ENCODE results near the gene NCOR1. TPM values are rescaled to one million over a fixed set of nuclear protein-coding genes. Genes with fewer than 3 reads are reported as not detected.

Gene NCOR1
- total RNA-seq, 1 donor: 86.9 TPM

DNA sequence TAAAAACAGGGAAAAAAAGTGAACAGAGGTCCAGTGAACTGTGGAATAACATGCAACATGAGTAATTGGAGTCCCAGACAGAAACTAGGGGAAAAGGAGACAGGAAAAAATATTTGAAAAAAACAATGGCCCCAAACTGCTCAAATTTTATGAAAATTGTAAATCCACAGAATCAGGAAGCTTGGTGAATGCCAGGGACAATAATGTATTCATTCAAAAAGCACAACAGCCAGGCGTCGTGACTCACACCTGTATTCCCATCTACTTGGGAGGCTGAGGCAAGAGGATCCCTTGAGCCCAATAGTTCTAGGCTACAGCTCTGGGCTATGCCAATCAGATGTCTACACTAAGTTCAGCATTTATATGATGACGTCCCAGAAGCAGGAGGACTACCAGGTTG, 23.7 kb downstream of the NCOR1 start:
- Histone ChIP-seq H3K9me3 (ENCODE audit: low read depth, low read length) (no peaks in the 10 kb centered on the region), H3K4me2 (ENCODE audit: insufficient read depth, low read length) (no peak overlapping the region), H4K20me1 (ENCODE audit: insufficient read depth, low read length) (peaks cover 9% of the 10 kb centered on the region), H3K4me1 (ENCODE audit: insufficient read depth, low read length) (no peaks in the 10 kb centered on the region), H3K4me3 (ENCODE audit: insufficient read depth, low read length) (no peak overlapping the region), H3K36me3 (ENCODE audit: insufficient read depth, low read length) (peaks cover 26% of the 10 kb centered on the region), H3K27ac (ENCODE audit: low read depth, low read length) (no peak overlapping the region), H3K79me2 (ENCODE audit: insufficient read depth, low read length) (peaks cover 89% of the 10 kb centered on the region), H2AFZ (ENCODE audit: low read length) (no peak overlapping the region), H3K27me3 (ENCODE audit: insufficient read depth, low read length) (no peaks in the 10 kb centered on the region)
- DNase-seq (ENCODE audit: insufficient read length, low spot score, missing footprints): peak; percentile 8
- TF ChIP-seq, protein P1, sequence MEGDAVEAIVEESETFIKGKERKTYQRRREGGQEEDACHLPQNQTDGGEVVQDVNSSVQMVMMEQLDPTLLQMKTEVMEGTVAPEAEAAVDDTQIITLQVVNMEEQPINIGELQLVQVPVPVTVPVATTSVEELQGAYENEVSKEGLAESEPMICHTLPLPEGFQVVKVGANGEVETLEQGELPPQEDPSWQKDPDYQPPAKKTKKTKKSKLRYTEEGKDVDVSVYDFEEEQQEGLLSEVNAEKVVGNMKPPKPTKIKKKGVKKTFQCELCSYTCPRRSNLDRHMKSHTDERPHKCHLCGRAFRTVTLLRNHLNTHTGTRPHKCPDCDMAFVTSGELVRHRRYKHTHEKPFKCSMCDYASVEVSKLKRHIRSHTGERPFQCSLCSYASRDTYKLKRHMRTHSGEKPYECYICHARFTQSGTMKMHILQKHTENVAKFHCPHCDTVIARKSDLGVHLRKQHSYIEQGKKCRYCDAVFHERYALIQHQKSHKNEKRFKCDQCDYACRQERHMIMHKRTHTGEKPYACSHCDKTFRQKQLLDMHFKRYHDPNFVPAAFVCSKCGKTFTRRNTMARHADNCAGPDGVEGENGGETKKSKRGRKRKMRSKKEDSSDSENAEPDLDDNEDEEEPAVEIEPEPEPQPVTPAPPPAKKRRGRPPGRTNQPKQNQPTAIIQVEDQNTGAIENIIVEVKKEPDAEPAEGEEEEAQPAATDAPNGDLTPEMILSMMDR (IDR thresholded peaks at IDR 0.05; ENCODE audit: extremely low read depth, low read depth, low read length): no peak

DNA sequence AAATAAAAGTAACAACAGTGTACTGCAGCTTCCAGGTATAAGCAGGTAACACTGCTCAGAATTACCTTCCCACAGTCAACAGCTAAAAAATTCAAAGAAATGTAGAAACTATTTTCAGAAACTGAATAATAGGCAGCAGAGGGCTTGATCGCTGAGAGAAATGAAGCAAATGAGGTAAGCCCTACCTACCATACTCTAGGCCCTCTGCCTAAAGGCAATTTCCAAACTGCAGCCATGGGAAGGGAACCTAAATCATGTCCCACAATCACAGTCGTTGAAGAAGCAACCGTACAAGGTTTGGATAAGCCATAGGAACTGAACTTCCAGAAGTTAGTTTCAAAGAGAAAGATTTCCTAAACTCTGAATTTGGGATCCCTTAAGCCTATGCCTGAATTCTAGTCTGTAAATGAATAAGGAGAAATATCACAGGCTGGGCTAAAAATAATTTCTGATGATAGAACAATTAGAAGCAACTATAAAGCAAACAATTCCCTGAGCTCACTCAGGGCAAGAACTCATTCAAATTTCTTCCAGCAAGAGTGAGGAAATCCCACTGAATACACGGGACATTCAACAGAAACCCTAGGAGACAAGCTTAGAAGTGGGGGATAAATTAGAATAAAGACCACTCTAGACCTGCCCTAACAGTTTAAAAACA, 24.5 kb downstream of the NCOR1 start:
- peaks cover 91% of the 10 kb centered on the region for H3K79me2 ChIP-seq (ENCODE audit: insufficient read depth, low read length)
- no peaks in the 10 kb centered on the region for H3K4me1 ChIP-seq (ENCODE audit: insufficient read depth, low read length)
- no peak for DNase-seq (ENCODE audit: insufficient read length, low spot score, missing footprints)
- H3K4me2 ChIP-seq (ENCODE audit: insufficient read depth, low read length): no peak overlapping the region
- H4K20me1 ChIP-seq (ENCODE audit: insufficient read depth, low read length): peaks cover 9% of the 10 kb centered on the region
- no peaks in the 10 kb centered on the region for H3K9me3 ChIP-seq (ENCODE audit: low read depth, low read length)
- peaks cover 31% of the 10 kb centered on the region for H3K36me3 ChIP-seq (ENCODE audit: insufficient read depth, low read length)
- no peak overlapping the region for H3K4me3 ChIP-seq (ENCODE audit: insufficient read depth, low read length)
- H2AFZ ChIP-seq (ENCODE audit: low read length): no peak overlapping the region
- TF ChIP-seq, protein P1 (IDR thresholded peaks at IDR 0.05; ENCODE audit: extremely low read depth, low read depth, low read length): no peak
- H3K27me3 ChIP-seq (ENCODE audit: insufficient read depth, low read length): no peaks in the 10 kb centered on the region
- no peak overlapping the region for H3K27ac ChIP-seq (ENCODE audit: low read depth, low read length)

GRCh38 chr17:16189791-16190348, 25.5 kb downstream of the NCOR1 start:
- Histone ChIP-seq H3K9me3 (ENCODE audit: low read depth, low read length) (no peaks in the 10 kb centered on the region), H2AFZ (ENCODE audit: low read length) (no peak overlapping the region), H3K79me2 (ENCODE audit: insufficient read depth, low read length) (peaks cover 90% of the 10 kb centered on the region), H3K4me1 (ENCODE audit: insufficient read depth, low read length) (no peaks in the 10 kb centered on the region), H3K4me2 (ENCODE audit: insufficient read depth, low read length) (no peak overlapping the region), H3K4me3 (ENCODE audit: insufficient read depth, low read length) (no peak overlapping the region), H3K36me3 (ENCODE audit: insufficient read depth, low read length) (peaks cover 35% of the 10 kb centered on the region), H3K27me3 (ENCODE audit: insufficient read depth, low read length) (no peaks in the 10 kb centered on the region), H4K20me1 (ENCODE audit: insufficient read depth, low read length) (peaks cover 9% of the 10 kb centered on the region), H3K27ac (ENCODE audit: low read depth, low read length) (peak overlapping the region; percentile 1)
- DNase-seq (ENCODE audit: insufficient read length, low spot score, missing footprints): no peak
- TF ChIP-seq, protein P1 (IDR thresholded peaks at IDR 0.05; ENCODE audit: extremely low read depth, low read depth, low read length): no peak

- Histone ChIP-seq H4K20me1 (ENCODE audit: insufficient read depth, low read length) (peaks cover 16% of the 10 kb centered on the region), H3K36me3 (ENCODE audit: insufficient read depth, low read length) (peaks cover 32% of the 10 kb centered on the region), H3K4me1 (ENCODE audit: insufficient read depth, low read length) (no peaks in the 10 kb centered on the region), H3K4me2 (ENCODE audit: insufficient read depth, low read length) (no peak overlapping the region), H3K4me3 (ENCODE audit: insufficient read depth, low read length) (no peak overlapping the region), H2AFZ (ENCODE audit: low read length) (no peak overlapping the region), H3K79me2 (ENCODE audit: insufficient read depth, low read length) (peaks cover 94% of the 10 kb centered on the region), H3K27me3 (ENCODE audit: insufficient read depth, low read length) (no peaks in the 10 kb centered on the region), H3K27ac (ENCODE audit: low read depth, low read length) (no peak overlapping the region), H3K9me3 (ENCODE audit: low read depth, low read length) (no peaks in the 10 kb centered on the region)
- no peak for DNase-seq (ENCODE audit: insufficient read length, low spot score, missing footprints)
- TF ChIP-seq, protein P1 (IDR thresholded peaks at IDR 0.05; ENCODE audit: extremely low read depth, low read depth, low read length): no peak
Observed at GRCh38 chr17:16187642-16188041, 27.7 kb downstream of the NCOR1 start.
